ENCODE results near the gene DYSF. TPM values are rescaled to one million over a fixed set of nuclear protein-coding genes. Genes with fewer than 3 reads are reported as not detected.
A peak's percentile ranks its signal among the peaks of the same experiment; 100 is the strongest.

DYSF gene
- polyA plus RNA-seq, 1 of the 3 experiments (the other 2 are of a cell fraction), result 0.10 TPM

GRCh38 chr2:71612581-71613402 lies 159.4 kb downstream of the DYSF start:
- peak; percentile 8 for DNase-seq
- POLR2A ChIA-PET, result no interaction called here

GRCh38 chr2:71613403-71613952 lies 160.1 kb downstream of the DYSF start:
- Histone ChIP-seq H3K4me2 (no peak overlapping the region), H3K9me3 (no peaks in the 10 kb centered on the region), H3F3A (replicated peaks; ENCODE audit: insufficient read depth) (no peaks in the 10 kb centered on the region), H3K27ac (ENCODE audit: low read depth in 2 of 2, low read length in 1 of 2) (no peak overlapping the region), H3K9me2 (no peaks in the 10 kb centered on the region), H3K9ac (no peak overlapping the region), H3K36me3 (replicated peaks in 1 of 2; ENCODE audit: control insufficient read depth in 1 of 2, insufficient read depth in 2 of 2, low read length in 1 of 2) (no peaks in the 10 kb centered on the region), H3K4me3 (ENCODE audit: low read depth in 2 of 2, low read length in 1 of 2) (no peak overlapping the region), H3K79me2 (ENCODE audit: insufficient read depth) (no peaks in the 10 kb centered on the region), H3K27me3 (ENCODE audit: insufficient read depth) (no peaks in the 10 kb centered on the region), H2AFZ (ENCODE audit: low read depth) (no peak overlapping the region), H4K20me1 (ENCODE audit: insufficient read depth) (no peaks in the 10 kb centered on the region), H3K4me1 (ENCODE audit: control insufficient read depth in 1 of 2, insufficient read depth in 2 of 2, low read depth in 1 of 2, low read length in 1 of 2) (no peaks in the 10 kb centered on the region; a peak in 1 of 4 replicates)
- ChIA-PET POLR2A (no interaction called here), CTCF (no interaction called here)
- peak; percentile 12 for DNase-seq
- WGBS (ENCODE audit: low lambda C conversion rate), result 38% methylated on average over 3 of the region's 3 CpGs
- TF ChIP-seq RFX5 (IDR thresholded peaks at IDR 0.05; ENCODE audit: low read length) (no peak), SIN3A (IDR thresholded peaks at IDR 0.05; ENCODE audit: borderline replicate concordance, low read depth, low read length) (no peak), TEAD4 (IDR thresholded peaks at IDR 0.05; ENCODE audit: borderline replicate concordance, insufficient read depth) (no peak), RAD21 (IDR thresholded peaks at IDR 0.05; ENCODE audit: low read length) (no peak), TAF1 (IDR thresholded peaks at IDR 0.05; ENCODE audit: borderline replicate concordance, low read depth, low read length) (no peak), EZH2phosphoT487 (IDR thresholded peaks at IDR 0.05; ENCODE audit: borderline replicate concordance, low read depth) (no peak), YY1 (IDR thresholded peaks at IDR 0.05; ENCODE audit: low read depth) (no peak), MEF2A (IDR thresholded peaks at IDR 0.05; ENCODE audit: borderline replicate concordance, low read depth) (no peak), RXRA (IDR thresholded peaks at IDR 0.05; ENCODE audit: borderline replicate concordance, low read depth) (no peak), ELF1 (IDR thresholded peaks at IDR 0.05) (no peak), USF2 (IDR thresholded peaks at IDR 0.05; ENCODE audit: borderline replicate concordance, low read depth, low read length) (no peak), FOXM1 (IDR thresholded peaks at IDR 0.05; ENCODE audit: low read depth) (no peak)

More at GRCh38 chr2:71612581-71613402, 159.4 kb downstream of the DYSF start:
- H3F3A ChIP-seq (replicated peaks; ENCODE audit: insufficient read depth), result no peaks in the 10 kb centered on the region
- WGBS (ENCODE audit: low lambda C conversion rate), result 56% methylated on average over 11 of the region's 17 CpGs
- no peaks in the 10 kb centered on the region; a peak in 1 of 4 replicates for H3K4me1 ChIP-seq (ENCODE audit: control insufficient read depth in 1 of 2, insufficient read depth in 2 of 2, low read depth in 1 of 2, low read length in 1 of 2)
- no peaks in the 10 kb centered on the region for H3K79me2 ChIP-seq (ENCODE audit: insufficient read depth)
- H3K4me2 ChIP-seq, result no peak overlapping the region
- no peaks in the 10 kb centered on the region for H3K9me3 ChIP-seq
- no peak overlapping the region for H2AFZ ChIP-seq (ENCODE audit: low read depth)
- CTCF ChIA-PET, result interaction anchor here (1.1 kb wide), 1 partner anchor 47 kb away, joined by 3 read pairs; no protein-coding TSS in a partner anchor
- no peaks in the 10 kb centered on the region for H4K20me1 ChIP-seq (ENCODE audit: insufficient read depth)
- H3K4me3 ChIP-seq (ENCODE audit: low read depth in 2 of 2, low read length in 1 of 2), result no peak overlapping the region
- H3K9ac ChIP-seq, result no peak overlapping the region
- H3K27ac ChIP-seq (ENCODE audit: low read depth in 2 of 2, low read length in 1 of 2), result no peak overlapping the region
- H3K27me3 ChIP-seq (ENCODE audit: insufficient read depth), result no peaks in the 10 kb centered on the region
- no peaks in the 10 kb centered on the region for H3K36me3 ChIP-seq (replicated peaks in 1 of 2; ENCODE audit: control insufficient read depth in 1 of 2, insufficient read depth in 2 of 2, low read length in 1 of 2)
- TF ChIP-seq POLR2AphosphoS5 (IDR thresholded peaks at IDR 0.05; ENCODE audit: low read depth, low read length), result no peak
- TF ChIP-seq ZBTB33 (IDR thresholded peaks at IDR 0.05; ENCODE audit: borderline replicate concordance, low read depth), result no peak
- no peak for TF ChIP-seq EZH2phosphoT487 (IDR thresholded peaks at IDR 0.05; ENCODE audit: borderline replicate concordance, low read depth)
- no peak for TF ChIP-seq MXI1 (IDR thresholded peaks at IDR 0.05; ENCODE audit: low read depth, low read length)
- no peak for TF ChIP-seq RFX5 (IDR thresholded peaks at IDR 0.05; ENCODE audit: low read length)
- TF ChIP-seq FOXJ3 (CRISPR knock-in tag; IDR thresholded peaks at IDR 0.05), result no peak
- no peak for TF ChIP-seq SMC3 (IDR thresholded peaks at IDR 0.05; ENCODE audit: low read depth, low read length)
- TF ChIP-seq TCF12 (IDR thresholded peaks at IDR 0.05), result no peak
- no peak for TF ChIP-seq ELF1 (IDR thresholded peaks at IDR 0.05)
- TF ChIP-seq YY1 (IDR thresholded peaks at IDR 0.05; ENCODE audit: low read depth), result no peak
- TF ChIP-seq USF2 (IDR thresholded peaks at IDR 0.05; ENCODE audit: borderline replicate concordance, low read depth, low read length), result no peak
- no peak for TF ChIP-seq TEAD4 (IDR thresholded peaks at IDR 0.05; ENCODE audit: borderline replicate concordance, insufficient read depth)
- TF ChIP-seq CHD2 (IDR thresholded peaks at IDR 0.05; ENCODE audit: low read length, partially characterized antibody), result no peak
- no peaks in the 10 kb centered on the region for H3K9me2 ChIP-seq
